SU-DHL-6 (cell line): ENCODE data around the gene EDA.

Experiments
- H2AFZ ChIP-seq: fragments of 200-600 bp; sonication (generic); 2 replicates; pipeline ENCODE4 v1.6.1; 2014; ENCODE audit warnings: low read depth, mild to moderate bottlenecking, moderate library complexity, mixed read lengths, antibody characterized with exemption, low read length; ENCODE audit not compliant: severe bottlenecking
- H3F3A ChIP-seq: fragments of 200-600 bp; shearing (Covaris generic); 2 replicates; pipeline ENCODE4 v1.6.0; 2016; ENCODE audit warnings: antibody characterized with exemption, mild to moderate bottlenecking; ENCODE audit not compliant: insufficient read depth
- H3K27ac ChIP-seq: fragments of 200-600 bp; sonication (generic); 2 replicates; pipeline ENCODE4 v1.5.1; 2016; ENCODE audit warnings: low read depth, mild to moderate bottlenecking, low read length, moderate library complexity, mixed read lengths
- H3K27me3 ChIP-seq: fragments of 200-600 bp; sonication (generic), shearing (Covaris generic); 2 replicates; pipeline ENCODE4 v1.6.0; 2014; ENCODE audit warnings: mild to moderate bottlenecking, low read length
- H3K36me3 ChIP-seq: fragments of 200-600 bp; sonication (generic); 2 replicates; pipeline ENCODE4 v1.6.1; 2014; ENCODE audit warnings: mild to moderate bottlenecking, low read length, mixed read lengths
- H3K4me2 ChIP-seq: fragments of 300-600, 200-600 bp; shearing (Covaris generic), sonication (generic); 2 replicates; pipeline ENCODE4 v1.6.0; 2014; ENCODE audit warnings: low read length, low read depth, mild to moderate bottlenecking; ENCODE audit not compliant: poor library complexity, severe bottlenecking
- H3K4me3 ChIP-seq: fragments of 200-600 bp; sonication (generic); 2 replicates; pipeline ENCODE4 v1.5.1; 2014; ENCODE audit warnings: antibody characterized with exemption, low read length, mild to moderate bottlenecking, mixed read lengths; ENCODE audit not compliant: insufficient read depth, poor library complexity, severe bottlenecking
- H3K79me2 ChIP-seq: fragments of 200-600 bp; sonication (generic); 2 replicates; pipeline ENCODE4 v1.6.1; 2014; ENCODE audit warnings: mild to moderate bottlenecking, low read length, moderate library complexity; ENCODE audit not compliant: insufficient read depth
- H3K9ac ChIP-seq: fragments of 200-600 bp; sonication (generic); 2 replicates; pipeline ENCODE4 v1.7.0; 2014; ENCODE audit warnings: mild to moderate bottlenecking, low read length
- H3K9me2 ChIP-seq: fragments of 200-600 bp; sonication (generic); replicated peaks from 2 replicates; pipeline ENCODE4 v1.6.1; 2014; ENCODE audit warnings: low read length; ENCODE audit not compliant: insufficient read depth
- H3K9me3 ChIP-seq: fragments of 200-600 bp; sonication (generic); 2 replicates; pipeline ENCODE4 v1.6.1; 2014; ENCODE audit warnings: low read length, mixed read lengths; ENCODE audit not compliant: insufficient read depth
- H4K20me1 ChIP-seq: fragments of 200-600 bp; sonication (generic); 2 replicates; pipeline ENCODE4 v1.6.1; 2014; ENCODE audit warnings: low read depth, mild to moderate bottlenecking, antibody characterized with exemption, low read length, moderate library complexity, mixed read lengths
- EZH2phosphoT487 ChIP-seq: fragments of 200-600 bp; sonication (generic), shearing (Covaris generic); conservative IDR thresholded peaks from 2 replicates; pipeline ENCODE4 v1.6.1; 2018; ENCODE audit warnings: mild to moderate bottlenecking, antibody characterized with exemption, low read length, moderate library complexity, mixed read lengths
- TF ChIP-seq, protein P1 (sequence below): fragments of 200-600 bp; sonication (generic); IDR thresholded peaks from one replicate; pipeline ENCODE4 v1.5.1; 2017; ENCODE audit warnings: antibody characterized with exemption, mild to moderate bottlenecking, low read length, moderate library complexity; ENCODE audit not compliant: insufficient read depth, poor library complexity, severe bottlenecking

The EDA gene

GRCh38 chrX:69795702-69796101, 179.8 kb downstream of the EDA start:
- Histone ChIP-seq H3K36me3 (no peaks in the 10 kb centered on the region), H3K27ac (no peak overlapping the region), H3K9me3 (no peaks in the 10 kb centered on the region), H3K9me2 (no peaks in the 10 kb centered on the region), H3K27me3 (no peaks in the 10 kb centered on the region), H2AFZ (no peak overlapping the region), H4K20me1 (no peaks in the 10 kb centered on the region), H3K4me2 (no peak overlapping the region), H3K4me3 (no peak overlapping the region), H3F3A (no peaks in the 10 kb centered on the region), H3K79me2 (no peaks in the 10 kb centered on the region), H3K9ac (no peak overlapping the region)
- TF ChIP-seq, protein P1, sequence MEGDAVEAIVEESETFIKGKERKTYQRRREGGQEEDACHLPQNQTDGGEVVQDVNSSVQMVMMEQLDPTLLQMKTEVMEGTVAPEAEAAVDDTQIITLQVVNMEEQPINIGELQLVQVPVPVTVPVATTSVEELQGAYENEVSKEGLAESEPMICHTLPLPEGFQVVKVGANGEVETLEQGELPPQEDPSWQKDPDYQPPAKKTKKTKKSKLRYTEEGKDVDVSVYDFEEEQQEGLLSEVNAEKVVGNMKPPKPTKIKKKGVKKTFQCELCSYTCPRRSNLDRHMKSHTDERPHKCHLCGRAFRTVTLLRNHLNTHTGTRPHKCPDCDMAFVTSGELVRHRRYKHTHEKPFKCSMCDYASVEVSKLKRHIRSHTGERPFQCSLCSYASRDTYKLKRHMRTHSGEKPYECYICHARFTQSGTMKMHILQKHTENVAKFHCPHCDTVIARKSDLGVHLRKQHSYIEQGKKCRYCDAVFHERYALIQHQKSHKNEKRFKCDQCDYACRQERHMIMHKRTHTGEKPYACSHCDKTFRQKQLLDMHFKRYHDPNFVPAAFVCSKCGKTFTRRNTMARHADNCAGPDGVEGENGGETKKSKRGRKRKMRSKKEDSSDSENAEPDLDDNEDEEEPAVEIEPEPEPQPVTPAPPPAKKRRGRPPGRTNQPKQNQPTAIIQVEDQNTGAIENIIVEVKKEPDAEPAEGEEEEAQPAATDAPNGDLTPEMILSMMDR = no peak
- TF ChIP-seq EZH2phosphoT487 = no peak

GRCh38 chrX:69807400-69807799, 191.5 kb downstream of the EDA start:
- Histone ChIP-seq H3K36me3 (no peaks in the 10 kb centered on the region), H3K4me2 (no peak overlapping the region), H3K79me2 (no peaks in the 10 kb centered on the region), H3K9ac (no peak overlapping the region), H4K20me1 (no peaks in the 10 kb centered on the region), H3F3A (no peaks in the 10 kb centered on the region), H3K27ac (no peak overlapping the region), H3K9me2 (no peaks in the 10 kb centered on the region), H3K27me3 (no peaks in the 10 kb centered on the region), H2AFZ (no peak overlapping the region), H3K9me3 (no peaks in the 10 kb centered on the region), H3K4me3 (no peak overlapping the region)
- no peak for TF ChIP-seq EZH2phosphoT487
- TF ChIP-seq, protein P1 = no peak

DNA sequence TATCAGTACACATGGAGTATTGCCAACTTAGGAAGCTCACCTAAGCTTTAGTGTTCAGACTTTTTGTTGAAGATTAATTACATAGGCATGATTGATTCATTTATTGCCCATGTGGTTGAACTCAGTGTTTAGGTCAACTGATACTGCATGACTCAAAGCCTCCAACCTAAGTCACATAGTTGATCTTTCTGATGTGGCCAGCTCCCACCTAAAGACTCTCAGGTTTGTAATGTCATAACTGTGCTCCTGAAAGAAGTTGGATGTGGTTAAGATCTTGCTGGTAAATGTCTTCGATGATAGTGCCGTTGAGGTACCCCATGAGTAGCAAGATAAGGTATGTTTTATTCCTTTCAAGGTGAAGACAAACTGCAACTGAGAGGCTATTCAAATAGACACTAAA, 192.5 kb downstream of the EDA start:
- Histone ChIP-seq H3K27ac (no peak overlapping the region), H3K79me2 (no peaks in the 10 kb centered on the region), H3K9ac (no peak overlapping the region), H3K36me3 (no peaks in the 10 kb centered on the region), H3K4me3 (no peak overlapping the region), H3F3A (no peaks in the 10 kb centered on the region), H2AFZ (no peak overlapping the region), H3K4me2 (no peak overlapping the region), H3K27me3 (no peaks in the 10 kb centered on the region), H4K20me1 (no peaks in the 10 kb centered on the region), H3K9me3 (no peaks in the 10 kb centered on the region), H3K9me2 (no peaks in the 10 kb centered on the region)
- no peak for TF ChIP-seq EZH2phosphoT487
- TF ChIP-seq, protein P1 = no peak
